NCI-H510A treated with DMSO at 0.1 percent for 48 hours (cell line): Measurements from ENCODE around the gene KRTAP10-6.
"Not testable (repeated sequence)": the region's sequence is repeated elsewhere in the genome, so short reads cannot be mapped to it uniquely, and the experiment has no call there.

Experiments used
- DNase-seq: peaks from one replicate; lab custom pipeline; 2025; lab: John Stamatoyannopoulos, UW

The KRTAP10-6 gene

DNA sequence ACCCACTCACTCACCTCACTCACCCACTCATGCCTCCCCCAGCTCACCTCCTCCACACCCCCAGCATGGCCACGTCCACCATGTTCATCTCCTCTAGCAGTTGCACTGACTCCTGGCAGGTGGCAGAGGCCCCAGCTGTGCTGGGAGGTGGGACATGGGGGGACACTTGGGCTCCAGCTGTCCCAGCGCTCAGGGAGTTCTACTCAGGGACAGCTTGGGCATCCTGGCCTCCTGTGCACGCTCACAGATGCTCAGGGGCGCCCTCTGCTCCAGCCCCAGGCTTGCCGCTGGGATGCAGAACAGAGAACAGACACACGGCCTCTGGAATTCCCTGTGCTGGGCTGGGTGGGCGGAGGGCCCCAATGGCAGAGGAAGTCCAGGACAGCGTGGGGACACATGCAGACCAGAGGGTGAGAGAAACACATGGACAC, 24.8 kb upstream of the KRTAP10-6 start:
- no peak for DNase-seq

DNA sequence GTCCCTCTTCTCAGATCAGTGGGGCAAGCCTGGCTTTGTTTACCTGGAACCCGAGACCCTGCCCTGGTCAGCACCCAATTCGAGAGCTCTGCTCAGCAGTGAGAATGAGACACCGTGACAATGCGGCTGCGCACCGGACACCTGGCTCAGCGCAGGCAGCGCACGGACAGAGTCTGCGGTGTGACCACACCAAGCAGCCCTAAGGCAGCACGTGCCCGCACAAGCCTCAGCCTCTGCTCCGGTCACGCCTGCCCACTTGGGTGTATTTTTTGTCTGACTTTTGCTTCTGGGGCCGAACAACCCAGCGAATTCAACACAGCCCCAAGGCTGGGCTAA, 24.3 kb upstream of the KRTAP10-6 start:
- no peak for DNase-seq

GRCh38 chr21:44615911-44616590, 23.7 kb upstream of the KRTAP10-6 start:
- DNase-seq = no peak

- no peak for DNase-seq
These were observed 23.2 kb upstream of the KRTAP10-6 start for GRCh38 chr21:44615466-44615865.

GRCh38 chr21:44614961-44615391, 22.7 kb upstream of the KRTAP10-6 start:
- DNase-seq = no peak

- no peak for DNase-seq
These were observed 21.9 kb upstream of the KRTAP10-6 start for GRCh38 chr21:44614161-44614631.

DNA sequence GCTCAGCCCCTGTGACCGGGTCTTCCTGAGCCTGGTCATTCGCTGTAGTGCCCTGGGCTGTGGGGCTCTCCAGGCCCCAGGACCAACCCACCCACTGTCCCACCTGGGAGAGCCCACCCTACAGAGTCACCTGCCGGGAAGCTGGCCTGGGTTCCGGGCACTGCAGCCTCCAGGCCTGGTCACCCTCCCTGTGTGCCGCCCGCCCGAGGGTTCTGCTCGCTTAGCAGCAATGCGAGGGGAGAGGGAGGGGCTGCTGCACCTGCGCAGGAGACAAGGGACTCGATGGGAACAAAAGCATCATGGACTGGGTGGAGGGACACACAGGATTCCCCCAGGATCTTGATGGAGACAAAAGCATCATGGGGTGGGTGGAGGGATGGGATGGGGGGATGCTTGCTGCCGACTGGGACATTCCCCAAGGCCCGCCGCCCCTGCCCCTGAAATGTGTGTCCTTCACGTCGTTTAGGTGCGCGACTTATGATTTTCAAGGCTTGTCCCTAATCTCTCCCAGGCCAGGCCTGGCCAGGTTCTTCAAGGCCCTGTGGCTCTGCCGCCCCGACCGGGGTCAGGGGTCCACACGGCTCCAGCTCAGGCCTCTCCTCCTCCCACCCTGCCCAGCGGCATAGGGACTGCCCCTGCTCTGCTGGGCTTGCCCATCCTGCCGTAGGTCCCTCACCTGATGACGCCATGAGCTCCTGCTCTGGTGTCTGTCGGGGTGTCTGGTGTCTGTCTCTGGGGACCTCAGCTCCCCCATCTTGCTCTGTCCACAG, 21.3 kb upstream of the KRTAP10-6 start:
- no peak for DNase-seq

- no peak for DNase-seq
These were observed 20.4 kb upstream of the KRTAP10-6 start for GRCh38 chr21:44612669-44613229.

DNA sequence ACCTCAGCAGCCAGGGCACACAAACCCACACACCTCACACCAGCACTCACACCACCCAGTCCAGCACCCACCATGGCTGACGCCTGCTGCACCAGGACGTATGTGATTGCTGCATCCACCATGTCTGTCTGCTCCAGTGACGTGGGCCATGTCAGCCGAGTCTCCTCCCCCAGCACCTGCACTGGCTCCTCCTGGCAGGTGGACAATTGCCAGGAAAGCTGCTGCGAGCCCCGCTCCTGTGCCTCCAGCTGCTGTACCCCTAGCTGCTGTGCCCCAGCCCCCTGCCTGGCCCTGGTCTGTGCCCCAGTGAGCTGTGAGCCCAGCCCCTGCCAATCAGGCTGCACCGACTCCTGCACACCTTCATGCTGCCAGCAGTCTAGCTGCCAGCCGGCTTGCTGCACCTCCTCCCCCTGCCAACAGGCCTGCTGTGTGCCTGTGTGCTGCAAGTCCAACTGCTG, 19.8 kb upstream of the KRTAP10-6 start, which contains the start of gene KRTAP10-8:
Gene KRTAP10-8, plus strand, starts transcription at position 51 of the 458 bp plus-strand sequence. Its CDS starts 22 bp downstream, at position 73.
- DNase-seq = no peak

GRCh38 chr21:44611551-44611950, 19.2 kb upstream of the KRTAP10-6 start:
- DNase-seq = no peak

- not testable (repeated sequence) for DNase-seq
These were observed 18.0 kb upstream of the KRTAP10-6 start for GRCh38 chr21:44610157-44610843.

DNA sequence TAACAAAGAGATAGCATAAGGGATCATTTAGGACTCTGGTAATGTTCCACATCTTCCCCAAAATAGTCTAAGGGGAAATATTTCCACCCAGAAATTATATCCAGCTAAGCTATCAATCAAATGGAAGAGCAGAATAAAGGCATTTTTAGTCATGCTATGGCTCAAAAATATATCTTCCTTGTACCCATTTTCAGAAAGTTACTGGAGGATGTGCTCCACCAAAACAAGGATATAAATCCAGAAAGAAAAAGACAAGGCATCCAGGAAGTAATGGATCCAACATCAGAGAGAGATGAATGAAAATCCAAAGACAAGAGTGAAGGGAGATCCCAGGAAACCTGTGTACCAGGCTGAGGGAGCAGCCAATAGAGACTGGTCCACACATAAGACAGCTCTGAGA, 16.9 kb upstream of the KRTAP10-6 start:
- no peak for DNase-seq

GRCh38 chr21:44606495-44606894, 14.2 kb upstream of the KRTAP10-6 start:
- no peak for DNase-seq

- no peak for DNase-seq
These were observed 11.6 kb upstream of the KRTAP10-6 start for GRCh38 chr21:44603911-44604310.

DNA sequence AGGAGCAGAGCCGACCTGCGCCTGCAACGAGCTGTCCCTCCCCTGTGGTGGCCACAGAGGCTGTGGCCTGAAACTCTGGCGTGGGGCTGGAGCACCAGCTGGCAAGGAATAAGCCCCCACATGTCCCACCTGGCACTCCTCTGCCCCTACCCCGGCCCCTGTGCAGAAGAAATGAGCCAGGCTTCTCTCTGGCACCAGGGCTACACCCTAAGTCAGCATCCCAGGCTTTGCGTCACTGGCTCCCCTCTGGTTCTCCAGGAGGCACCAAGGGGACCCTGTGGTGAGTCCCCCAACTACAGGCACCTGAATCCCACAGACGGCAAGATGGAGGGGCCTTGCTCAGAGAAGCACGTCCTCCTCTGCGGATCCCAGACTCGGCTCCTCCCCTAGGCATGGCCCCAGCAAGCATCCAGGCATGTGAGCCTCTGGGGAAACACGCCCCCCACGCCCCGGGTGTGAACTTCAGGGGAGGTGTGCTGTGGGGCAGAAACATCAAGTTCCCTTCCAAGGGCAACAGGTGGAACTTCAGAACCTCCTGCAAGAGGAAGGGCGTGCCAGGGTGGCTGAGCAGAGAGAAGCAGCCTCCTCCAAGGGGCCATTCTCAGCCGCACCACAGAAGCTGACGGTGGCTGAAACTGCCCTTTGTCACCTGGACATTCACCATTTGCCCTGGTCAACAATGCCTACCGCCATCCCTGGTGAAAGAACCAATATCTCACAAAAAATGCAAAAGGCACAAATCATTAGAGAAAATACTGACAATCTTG, 11.0 kb upstream of the KRTAP10-6 start:
- no peak for DNase-seq

DNA sequence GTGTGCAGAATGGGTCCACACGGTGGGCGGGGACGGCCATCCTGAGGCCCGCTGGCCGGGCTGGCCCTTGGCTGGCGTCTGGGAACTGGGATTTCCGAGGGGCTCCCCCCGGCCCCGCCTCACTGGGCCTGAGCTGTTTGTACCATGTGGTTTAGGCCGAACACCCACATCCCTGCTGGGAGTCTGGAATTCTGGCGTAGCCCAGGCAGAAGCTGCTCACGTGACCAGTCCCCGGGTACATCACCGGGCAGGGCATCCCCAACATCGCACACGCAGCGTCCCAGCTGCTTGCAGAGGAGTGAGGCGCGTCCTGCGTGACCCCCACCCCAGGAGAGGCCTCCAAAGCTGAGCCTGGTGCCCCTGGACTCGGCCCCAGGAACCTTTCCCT, 10.2 kb upstream of the KRTAP10-6 start:
- no peak for DNase-seq

DNA sequence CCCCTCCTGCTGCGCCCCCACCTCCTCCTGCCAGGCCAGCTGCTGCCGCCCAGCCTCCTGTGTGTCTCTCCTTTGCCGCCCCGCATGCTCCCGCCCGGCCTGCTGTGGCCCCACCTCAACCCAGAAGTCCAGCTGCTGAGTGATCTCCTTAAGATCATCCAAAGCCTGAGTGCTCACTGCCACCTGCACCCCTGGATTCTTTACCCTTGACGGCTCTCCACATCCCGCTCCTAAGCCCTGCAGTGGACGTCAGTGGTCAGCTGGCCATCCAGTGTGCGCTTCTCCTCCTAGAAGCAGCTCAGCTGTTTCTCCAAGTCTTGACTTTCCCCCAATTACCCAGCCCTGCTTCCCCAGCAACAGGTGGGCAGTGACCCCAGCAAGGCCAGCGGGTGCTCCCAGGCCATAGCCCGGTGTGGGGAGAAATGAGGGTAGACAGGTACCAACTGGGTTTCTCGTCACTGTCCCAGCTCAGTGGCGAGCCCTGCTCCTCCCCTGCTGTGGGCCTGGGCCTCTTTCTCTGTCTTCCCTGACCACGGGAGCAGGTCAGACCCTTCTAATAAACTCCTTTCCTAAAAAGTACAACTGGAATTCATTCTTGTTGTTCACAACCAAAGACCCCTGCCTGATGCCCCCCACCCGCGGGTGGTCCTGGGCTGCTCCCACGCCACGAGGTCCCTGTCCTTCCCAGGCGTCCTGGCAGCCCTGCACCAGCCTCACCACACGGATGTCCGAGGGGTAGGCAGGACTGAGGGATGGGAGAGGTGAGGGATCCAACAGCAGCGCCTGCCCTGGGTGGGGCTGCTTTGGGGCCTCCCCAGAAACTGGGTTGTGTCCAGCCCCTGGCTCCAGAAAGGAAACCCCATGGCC, 9.5 kb upstream of the KRTAP10-6 start:
- DNase-seq = no peak

GRCh38 chr21:44601091-44601490, 8.8 kb upstream of the KRTAP10-6 start:
- not testable (repeated sequence) for DNase-seq

- not testable (repeated sequence) for DNase-seq
These were observed 8.0 kb upstream of the KRTAP10-6 start, which contains the start of gene KRTAP10-7 for GRCh38 chr21:44600118-44600978. TSS of gene KRTAP10-7 (plus strand) at chr21:44600597. CDS start at chr21:44600622, 25 bp downstream.
